ENCODE data around the gene LRCOL1.

- no peak for TF ChIP-seq CTCF (IDR thresholded peaks at IDR 0.05)
- TF ChIP-seq EP300 (IDR thresholded peaks at IDR 0.05) = no peak
- TF ChIP-seq POLR2A (IDR thresholded peaks at IDR 0.05) = no peak
Observed at GRCh38 chr12:132585177-132585576, 25.2 kb downstream of the LRCOL1 start.
